ENCODE measurements around the gene PPIL1. TPM values are rescaled to one million over a fixed set of nuclear protein-coding genes. Genes with fewer than 3 reads are reported as not detected.

The PPIL1 gene
- total RNA-seq, 4 donors from 2014 or later: 6.0 to 14.0 (median 6.4) TPM

GRCh38 chr6:36858407-36858981 is 16.1 kb downstream of the PPIL1 start:
- no peak for DNase-seq
- Histone ChIP-seq H3K9me3 (no peaks in the 10 kb centered on the region), H3K36me3 (no peaks in the 10 kb centered on the region), H3K4me1 (no peaks in the 10 kb centered on the region), H3K4me3 (no peak overlapping the region), H3K27me3 (no peaks in the 10 kb centered on the region), H3K27ac (peak overlapping the region in 1 of 4 donors; percentile 21)
- TF ChIP-seq CTCF (IDR thresholded peaks at IDR 0.05): no peak
- no peak for TF ChIP-seq POLR2A (IDR thresholded peaks at IDR 0.05)

GRCh38 chr6:36857325-36857724 is 17.3 kb downstream of the PPIL1 start:
- TF ChIP-seq CTCF (IDR thresholded peaks at IDR 0.05): no peak
- no peak for TF ChIP-seq POLR2A (IDR thresholded peaks at IDR 0.05)
- DNase-seq: no peak
- no peak overlapping the region for H3K27ac ChIP-seq
- no peaks in the 10 kb centered on the region for H3K4me1 ChIP-seq
- no peak overlapping the region for H3K4me3 ChIP-seq
- H3K9me3 ChIP-seq: no peaks in the 10 kb centered on the region
- H3K36me3 ChIP-seq: no peaks in the 10 kb centered on the region
- H3K27me3 ChIP-seq: no peaks in the 10 kb centered on the region

DNA sequence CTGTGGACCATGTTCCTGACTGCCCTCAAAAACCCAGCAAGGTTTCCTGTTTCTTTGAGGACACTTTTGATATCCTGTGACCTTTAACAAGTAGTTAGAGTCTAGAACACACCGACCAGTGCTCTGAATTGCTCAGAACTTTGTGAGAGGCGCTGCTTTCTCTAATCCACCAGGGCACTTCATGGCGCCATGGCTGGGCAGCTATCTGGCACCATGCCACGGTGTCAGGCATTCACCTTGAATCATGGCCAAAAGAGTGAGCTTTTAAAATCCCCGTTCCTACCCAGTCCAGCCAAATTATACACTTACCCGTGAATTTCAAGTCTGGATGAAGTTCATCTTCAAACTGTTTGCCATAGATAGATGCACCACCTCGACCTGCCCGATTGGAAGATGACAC is 18.3 kb downstream of the PPIL1 start:
- no peaks in the 10 kb centered on the region for H3K9me3 ChIP-seq
- TF ChIP-seq CTCF (IDR thresholded peaks at IDR 0.05) (no peak), POLR2A (IDR thresholded peaks at IDR 0.05) (no peak)
- H3K27me3 ChIP-seq: no peaks in the 10 kb centered on the region
- no peak overlapping the region for H3K27ac ChIP-seq
- no peak overlapping the region for H3K4me3 ChIP-seq
- no peaks in the 10 kb centered on the region for H3K36me3 ChIP-seq
- no peak for DNase-seq
- no peaks in the 10 kb centered on the region for H3K4me1 ChIP-seq

DNA sequence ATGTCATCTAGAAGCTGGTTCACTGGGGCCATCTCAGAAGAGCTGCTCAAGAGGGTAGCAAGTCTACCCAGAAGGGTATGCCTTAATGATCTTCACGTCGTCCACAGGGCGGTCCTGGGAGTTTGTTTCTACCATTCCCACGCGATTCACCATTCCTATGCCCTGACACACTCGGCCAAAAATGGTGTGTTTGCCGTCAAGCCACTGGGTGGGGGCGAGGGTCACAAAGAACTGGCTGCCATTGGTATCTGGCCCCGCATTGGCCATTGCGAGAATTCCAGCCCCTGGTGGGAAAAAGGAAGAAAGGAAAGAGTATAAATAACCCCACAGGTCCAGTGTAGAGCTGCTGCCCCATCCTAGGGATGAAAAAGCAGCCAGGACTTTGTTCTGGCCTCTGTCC is 18.9 kb downstream of the PPIL1 start:
- H3K27ac ChIP-seq: no peak overlapping the region

DNA sequence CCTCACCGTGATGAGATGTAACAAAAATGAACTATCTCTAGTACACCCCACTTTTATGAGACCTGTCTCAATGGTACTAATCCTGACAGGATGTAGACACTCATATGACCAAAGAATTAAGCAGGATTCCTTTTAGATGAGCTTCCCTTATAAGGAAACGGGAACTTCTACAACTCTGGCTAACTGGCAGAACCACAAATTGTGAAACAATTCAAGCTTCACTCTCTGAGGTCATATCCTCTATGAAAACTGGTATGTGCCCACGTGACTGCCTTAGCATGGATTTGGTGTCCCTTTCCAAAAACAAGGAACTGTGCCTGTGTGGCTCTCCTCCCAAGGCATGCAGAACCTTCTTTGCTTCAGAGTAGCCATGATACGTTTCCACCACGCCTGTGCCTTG is 21.3 kb downstream of the PPIL1 start:
- TF ChIP-seq POLR2A (IDR thresholded peaks at IDR 0.05): no peak
- TF ChIP-seq CTCF (IDR thresholded peaks at IDR 0.05): no peak
- Histone ChIP-seq H3K4me3 (no peak overlapping the region), H3K36me3 (no peaks in the 10 kb centered on the region), H3K27ac (peak overlapping the region in 1 of 4 donors; percentile 10), H3K27me3 (no peaks in the 10 kb centered on the region), H3K9me3 (peaks cover 0 to 3% (median 0%) of the 10 kb centered on the region in 4 donors), H3K4me1 (peaks cover 0 to 9% (median under 1%) of the 10 kb centered on the region in 4 donors)
- no peak for DNase-seq

More for the DNA sequence above, 18.9 kb downstream of the PPIL1 start:
- peaks cover 0 to 3% (median 0%) of the 10 kb centered on the region in 4 donors for H3K9me3 ChIP-seq
- H3K27me3 ChIP-seq: no peaks in the 10 kb centered on the region
- no peak for DNase-seq
- no peak overlapping the region for H3K4me3 ChIP-seq
- no peaks in the 10 kb centered on the region for H3K4me1 ChIP-seq
- TF ChIP-seq CTCF (IDR thresholded peaks at IDR 0.05): no peak
- no peak for TF ChIP-seq POLR2A (IDR thresholded peaks at IDR 0.05)
- no peaks in the 10 kb centered on the region for H3K36me3 ChIP-seq

Measured in Peyer's patch (tissue), 4 donors.